HCT116 (cell line): ENCODE data around the gene KIAA0825. TPM values are rescaled to one million over a fixed set of nuclear protein-coding genes. Genes with fewer than 3 reads are reported as not detected.
A peak's percentile ranks its signal among the peaks of the same experiment; 100 is the strongest.

Source experiments
- ATAC-seq: fragments of 200-7000 bp; cut with Tn5 transposase; 2 replicates; pipeline ENCODE4 v1.9.1; 2020; ENCODE audit warnings: mild to moderate bottlenecking, moderate library complexity
- BruUV-seq: library from RNA; stranded (reverse); fragments of 400-500 nt; replicated peaks from 2 replicates; lab custom pipeline; 2021; lab: Mats Ljungman, UMichigan
- CTCF ChIA-PET: fragments of 300-600 bp; sonication (Branson Sonifier 250); formaldehyde crosslinking; loops from one replicate; lab custom pipeline; 2021; ENCODE audit warnings: antibody characterized with exemption; lab: Charles Lee
- POLR2A ChIA-PET: fragments of 300-600, 350-600 bp; sonication (Branson Sonifier 250); formaldehyde crosslinking; loops from one replicate; lab custom pipeline; 2021; ENCODE audit warnings: antibody characterized with exemption; lab: Charles Lee
- RAD21 ChIA-PET, 2 experiments: fragments of 300-600 bp; sonication (Branson Sonifier 250); formaldehyde crosslinking; loops; one replicate each; lab custom pipeline; 2023; ENCODE audit warnings: low total read pairs in 2 of 2; ENCODE audit not compliant: uncharacterized antibody in 2 of 2, unreplicated experiment in 2 of 2, low non-redundant PET in 1 of 2; lab: Charles Lee
- DNase-seq: peaks from one replicate; pipeline ENCODE4 v3.0.0-alpha.2; 2010; ENCODE audit warnings: low read depth, low spot score
- H2AFZ ChIP-seq: fragments of 200-600 bp; shearing (Covaris generic), sonication (generic); 2 replicates; pipeline ENCODE4 v1.6.1; 2017; ENCODE audit warnings: low read depth, mixed run types, mixed read lengths, antibody characterized with exemption, low read length; ENCODE audit not compliant: poor library complexity, severe bottlenecking
- H3K27ac ChIP-seq: 2 replicates; pipeline ENCODE4 v1.5.1; 2012; ENCODE audit warnings: low read depth, low read length
- H3K27me3 ChIP-seq: fragments of 200-600 bp; sonication (generic); 2 replicates; pipeline ENCODE4 v1.6.1; 2016; ENCODE audit warnings: mixed run types, low read length, mixed read lengths; ENCODE audit not compliant: insufficient read depth
- H3K36me3 ChIP-seq, 2 experiments: fragments of 200-500 bp in 1 of 2; fragments of 200-600 bp in 1 of 2; sonication (Bioruptor generic) in 1 of 2; sonication (generic) in 1 of 2; 2 replicates each; pipeline versions ENCODE4 v1.5.1 to v1.6.1; 2014 to 2016; ENCODE audit warnings: low read length in 2 of 2, inconsistent platforms in 1 of 2, mixed read lengths in 1 of 2, mixed run types in 1 of 2; ENCODE audit not compliant: insufficient read depth in 2 of 2, control insufficient read depth in 1 of 2
- H3K4me1 ChIP-seq, 2 experiments: fragments of 200-600 bp in 1 of 2; sonication (generic) in 1 of 2; 2 replicates each; pipeline versions ENCODE4 v1.5.1 to v1.6.1; 2012 to 2017; ENCODE audit warnings: low read length in 2 of 2, inconsistent platforms in 1 of 2, mild to moderate bottlenecking in 1 of 2, mixed read lengths in 1 of 2, mixed run types in 1 of 2, moderate library complexity in 1 of 2; ENCODE audit not compliant: insufficient read depth in 2 of 2, control insufficient read depth in 1 of 2
- H3K4me2 ChIP-seq: fragments of 200-600 bp; sonication (generic); 2 replicates; pipeline ENCODE4 v1.6.1; 2017; ENCODE audit warnings: mixed run types, low read length, mixed read lengths
- H3K4me3 ChIP-seq, 2 experiments: fragments of 200-600 bp in 1 of 2; sonication (generic) in 1 of 2; replicated peaks in 1 of 2; 2 replicates each; pipeline ENCODE4 v1.5.1; 2011 to 2016; ENCODE audit warnings: low read length in 2 of 2, control low read depth in 1 of 2, low read depth in 1 of 2, mild to moderate bottlenecking in 1 of 2, mixed read lengths in 1 of 2, mixed run types in 1 of 2
- H3K79me2 ChIP-seq: fragments of 200-600 bp; sonication (generic); 2 replicates; pipeline ENCODE4 v1.6.1; 2017; ENCODE audit warnings: mild to moderate bottlenecking, mixed run types, low read length, moderate library complexity, mixed read lengths; ENCODE audit not compliant: insufficient read depth
- H3K9ac ChIP-seq: fragments of 200-600 bp; sonication (generic); 2 replicates; pipeline ENCODE4 v1.6.1; 2016; ENCODE audit warnings: low read length, mixed read lengths
- H3K9me2 ChIP-seq: fragments of 200-600 bp; sonication (generic), shearing (Covaris generic); 2 replicates; pipeline ENCODE4 v1.6.1; 2017; ENCODE audit warnings: mixed run types, mild to moderate bottlenecking, moderate library complexity; ENCODE audit not compliant: insufficient read depth
- H3K9me3 ChIP-seq, 2 experiments: fragments of 200-500 bp in 1 of 2; fragments of 200-600 bp in 1 of 2; sonication (Bioruptor generic) in 1 of 2; sonication (generic) in 1 of 2; 2 replicates each; pipeline ENCODE4 v1.6.1; 2014 to 2017; ENCODE audit warnings: low read length in 2 of 2, mixed read lengths in 2 of 2, inconsistent platforms in 1 of 2, low read depth in 1 of 2, mild to moderate bottlenecking in 1 of 2, mixed run types in 1 of 2, moderate library complexity in 1 of 2; ENCODE audit not compliant: control insufficient read depth in 1 of 2, insufficient read depth in 1 of 2
- H4K20me1 ChIP-seq: fragments of 200-600 bp; sonication (generic), shearing (Covaris generic); 2 replicates; pipeline ENCODE4 v1.6.1; 2017; ENCODE audit warnings: mixed run types, mild to moderate bottlenecking, moderate library complexity; ENCODE audit not compliant: insufficient read depth
- ATF3 ChIP-seq: IDR thresholded peaks from 2 replicates; pipeline ENCODE4 v1.6.1; 2012
- EZH2 ChIP-seq: fragments of 200-600 bp; sonication (generic); IDR thresholded peaks from 2 replicates; pipeline ENCODE4 v1.6.1; 2017; ENCODE audit warnings: antibody characterized with exemption, mixed run types
- JUND ChIP-seq: IDR thresholded peaks from 2 replicates; pipeline ENCODE4 v1.6.1; 2012
- POLR2A ChIP-seq: IDR thresholded peaks from 2 replicates; pipeline ENCODE4 v1.7.0; 2011; ENCODE audit warnings: borderline replicate concordance; ENCODE audit not compliant: insufficient read depth, insufficient read length; ENCODE audit errors: extremely low read depth
- SP1 ChIP-seq: IDR thresholded peaks from 2 replicates; pipeline ENCODE4 v1.6.1; 2012; ENCODE audit warnings: low read depth
- TCF7L2 ChIP-seq: IDR thresholded peaks from 2 replicates; pipeline ENCODE4 v1.7.0; 2011; ENCODE audit warnings: borderline replicate concordance, inconsistent platforms; ENCODE audit not compliant: insufficient read depth, insufficient read length; ENCODE audit errors: extremely low read depth
- intact Hi-C: fragments of 100-400 bp; cut with micrococcal nuclease; formaldehyde crosslinking; loops from 2 replicates; pipeline ENCODE4 v1.10.0; 2022
- total RNA-seq: library from RNA; stranded (reverse); gene quantifications from one replicate; pipeline ENCODE4 v1.2.1, GENCODE V29; 2021; ENCODE audit not compliant: unreplicated experiment
- TF ChIP-seq, protein P1 (sequence below), 3 experiments: fragments of 200-600 bp in 1 of 3; sonication (generic) in 1 of 3; IDR thresholded peaks in 2 of 3; conservative IDR thresholded peaks in 1 of 3; 2 replicates each; pipeline ENCODE4 v1.5.1; 2012 to 2017; ENCODE audit warnings: low read depth in 2 of 3, low read length in 2 of 3, antibody characterized with exemption in 1 of 3, borderline replicate concordance in 1 of 3, control low read depth in 1 of 3, mild to moderate bottlenecking in 1 of 3, mixed read lengths in 1 of 3, mixed run types in 1 of 3, moderate library complexity in 1 of 3; ENCODE audit not compliant: insufficient read depth in 1 of 3

The KIAA0825 gene
- total RNA-seq, 1 experiment from 2014 or later = 1.4 TPM

- Histone ChIP-seq H3K27ac (peak overlapping the region; percentile 68), H3K27me3 (no peaks in the 10 kb centered on the region), H3K36me3 (no peaks in the 10 kb centered on the region), H3K79me2 (peaks cover 57% of the 10 kb centered on the region), H3K4me2 (peak overlapping the region; percentile 96), H2AFZ (peak overlapping the region; percentile 89), H3K9ac (peak overlapping the region; percentile 76), H3K9me2 (no peaks in the 10 kb centered on the region), H3K4me3 (peak overlapping the region; percentile 84 to 93), H3K4me1 (peaks cover 5 to 18% of the 10 kb centered on the region in 2 experiments), H3K9me3 (no peaks in the 10 kb centered on the region), H4K20me1 (peaks cover 4% of the 10 kb centered on the region; the same call in 1 of the 2 replicates)
- no peak for TF ChIP-seq TCF7L2
- TF ChIP-seq ATF3 = no peak
- ChIA-PET RAD21 (no interaction called here), CTCF (no interaction called here), POLR2A (no interaction called here)
- ATAC-seq (peak; percentile 68), DNase-seq (peak; percentile 36)
- intact Hi-C loops = no loop called here
- BruUV-seq = TSS peak; percentile 75
These were observed 343 bp downstream of the KIAA0825 start for GRCh38 chr5:94618029-94618492.

GRCh38 chr5:94615862-94616261 lies 2.5 kb downstream of the KIAA0825 start:
- H2AFZ ChIP-seq = no peak overlapping the region
- POLR2A ChIA-PET = no interaction called here
- H3K9me2 ChIP-seq = no peaks in the 10 kb centered on the region
- peaks cover 35% of the 10 kb centered on the region for H3K79me2 ChIP-seq
- ATAC-seq (no peak), DNase-seq (no peak)
- no peak overlapping the region for H3K27ac ChIP-seq
- RAD21 ChIA-PET = no interaction called here
- H3K9ac ChIP-seq = no peak overlapping the region
- no peaks in the 10 kb centered on the region for H3K27me3 ChIP-seq
- CTCF ChIA-PET = no interaction called here
- H3K36me3 ChIP-seq = no peaks in the 10 kb centered on the region
- H3K4me2 ChIP-seq = no peak overlapping the region
- intact Hi-C loops = no loop called here
- H3K9me3 ChIP-seq = no peaks in the 10 kb centered on the region
- no peak overlapping the region for H3K4me3 ChIP-seq
- H4K20me1 ChIP-seq = peaks cover 4% of the 10 kb centered on the region; the same call in 1 of the 2 replicates
- TF ChIP-seq EZH2 (no peak), SP1 (no peak), POLR2A (no peak), ATF3 (no peak), JUND (no peak)
- TF ChIP-seq, protein P1, sequence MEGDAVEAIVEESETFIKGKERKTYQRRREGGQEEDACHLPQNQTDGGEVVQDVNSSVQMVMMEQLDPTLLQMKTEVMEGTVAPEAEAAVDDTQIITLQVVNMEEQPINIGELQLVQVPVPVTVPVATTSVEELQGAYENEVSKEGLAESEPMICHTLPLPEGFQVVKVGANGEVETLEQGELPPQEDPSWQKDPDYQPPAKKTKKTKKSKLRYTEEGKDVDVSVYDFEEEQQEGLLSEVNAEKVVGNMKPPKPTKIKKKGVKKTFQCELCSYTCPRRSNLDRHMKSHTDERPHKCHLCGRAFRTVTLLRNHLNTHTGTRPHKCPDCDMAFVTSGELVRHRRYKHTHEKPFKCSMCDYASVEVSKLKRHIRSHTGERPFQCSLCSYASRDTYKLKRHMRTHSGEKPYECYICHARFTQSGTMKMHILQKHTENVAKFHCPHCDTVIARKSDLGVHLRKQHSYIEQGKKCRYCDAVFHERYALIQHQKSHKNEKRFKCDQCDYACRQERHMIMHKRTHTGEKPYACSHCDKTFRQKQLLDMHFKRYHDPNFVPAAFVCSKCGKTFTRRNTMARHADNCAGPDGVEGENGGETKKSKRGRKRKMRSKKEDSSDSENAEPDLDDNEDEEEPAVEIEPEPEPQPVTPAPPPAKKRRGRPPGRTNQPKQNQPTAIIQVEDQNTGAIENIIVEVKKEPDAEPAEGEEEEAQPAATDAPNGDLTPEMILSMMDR (IDR thresholded peaks at IDR 0.05 in 2 of 3, conservative IDR thresholded peaks at IDR 0.05 in 1 of 3; ENCODE audit: borderline replicate concordance in 1 of 3, insufficient read depth in 1 of 3, low read depth in 2 of 3, low read length in 2 of 3) = no peak
- H3K4me1 ChIP-seq = peaks cover 5 to 18% of the 10 kb centered on the region in 2 experiments
- BruUV-seq = no TSS peak
